Keratinocyte (primary cell): Measurements from ENCODE around the gene RIPPLY1.

ENCODE experiments used
- EZH2 ChIP-seq: IDR thresholded peaks from one replicate; pipeline ENCODE4 v1.6.1; 2012; ENCODE audit warnings: inconsistent platforms, mild to moderate bottlenecking, low read length, moderate library complexity
- TF ChIP-seq, protein P1 (sequence below), 3 experiments: IDR thresholded peaks in 1 of 3; conservative IDR thresholded peaks in 1 of 3; optimal IDR thresholded peaks in 1 of 3; 2 replicates in 2 of 3; 3 replicates in 1 of 3; pipeline versions ENCODE3 to v1.5.1; 2011; ENCODE audit warnings: low read length in 3 of 3, mild to moderate bottlenecking in 3 of 3, moderate library complexity in 2 of 3, control low read depth in 1 of 3, inconsistent platforms in 1 of 3; ENCODE audit not compliant: insufficient read depth in 2 of 3; ENCODE audit errors: extremely low read depth in 1 of 3

DNA sequence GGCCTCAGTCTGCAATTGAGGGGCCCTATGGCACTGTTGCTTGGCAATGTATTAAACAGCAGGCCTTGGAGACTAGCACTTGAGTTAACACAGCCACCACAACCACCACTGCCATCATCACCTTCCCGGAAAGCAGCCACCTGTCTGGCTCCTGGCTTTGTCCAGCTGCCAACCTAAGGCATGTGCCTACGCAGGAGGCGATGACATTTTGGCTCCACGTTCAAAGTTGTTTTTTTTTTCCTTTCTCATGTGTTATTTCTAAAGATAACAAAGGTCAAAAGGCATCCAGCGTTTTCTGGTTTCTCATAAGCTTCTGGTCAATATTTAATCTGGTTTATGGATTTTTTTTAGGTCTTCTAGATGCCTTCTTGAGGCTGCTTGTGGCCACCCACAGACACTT lies 24.6 kb upstream of the RIPPLY1 start:
- TF ChIP-seq, protein P1, sequence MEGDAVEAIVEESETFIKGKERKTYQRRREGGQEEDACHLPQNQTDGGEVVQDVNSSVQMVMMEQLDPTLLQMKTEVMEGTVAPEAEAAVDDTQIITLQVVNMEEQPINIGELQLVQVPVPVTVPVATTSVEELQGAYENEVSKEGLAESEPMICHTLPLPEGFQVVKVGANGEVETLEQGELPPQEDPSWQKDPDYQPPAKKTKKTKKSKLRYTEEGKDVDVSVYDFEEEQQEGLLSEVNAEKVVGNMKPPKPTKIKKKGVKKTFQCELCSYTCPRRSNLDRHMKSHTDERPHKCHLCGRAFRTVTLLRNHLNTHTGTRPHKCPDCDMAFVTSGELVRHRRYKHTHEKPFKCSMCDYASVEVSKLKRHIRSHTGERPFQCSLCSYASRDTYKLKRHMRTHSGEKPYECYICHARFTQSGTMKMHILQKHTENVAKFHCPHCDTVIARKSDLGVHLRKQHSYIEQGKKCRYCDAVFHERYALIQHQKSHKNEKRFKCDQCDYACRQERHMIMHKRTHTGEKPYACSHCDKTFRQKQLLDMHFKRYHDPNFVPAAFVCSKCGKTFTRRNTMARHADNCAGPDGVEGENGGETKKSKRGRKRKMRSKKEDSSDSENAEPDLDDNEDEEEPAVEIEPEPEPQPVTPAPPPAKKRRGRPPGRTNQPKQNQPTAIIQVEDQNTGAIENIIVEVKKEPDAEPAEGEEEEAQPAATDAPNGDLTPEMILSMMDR (optimal IDR thresholded peaks at IDR 0.05 in 1 of 3, IDR thresholded peaks at IDR 0.05 in 1 of 3, conservative IDR thresholded peaks at IDR 0.05 in 1 of 3; ENCODE audit: extremely low read depth in 1 of 3, insufficient read depth in 2 of 3, low read length in 3 of 3): no peak
- no peak for TF ChIP-seq EZH2
